Stomach smooth muscle (tissue), 2 donors: ENCODE data around the gene ZNF573.
A peak's percentile ranks its signal among the peaks of the same experiment; 100 is the strongest.

Source experiments
- H3K27ac ChIP-seq: one replicate; pipeline ENCODE4 v1.7.0; 2013; ENCODE audit warnings: mild to moderate bottlenecking, low read length, inconsistent platforms
- H3K27me3 ChIP-seq, 2 donors: one replicate each; pipeline ENCODE4 v1.7.0; 2013; ENCODE audit warnings: low read length in 2 of 2; ENCODE audit not compliant: insufficient read depth in 2 of 2, control insufficient read depth in 1 of 2
- H3K36me3 ChIP-seq, 2 donors: one replicate each; pipeline ENCODE4 v1.7.0; 2013; ENCODE audit warnings: low read length in 2 of 2; ENCODE audit not compliant: control insufficient read depth in 2 of 2, insufficient read depth in 2 of 2
- H3K4me1 ChIP-seq: one replicate; pipeline ENCODE4 v1.7.0; 2013; ENCODE audit warnings: low read length; ENCODE audit not compliant: control insufficient read depth, insufficient read depth
- H3K4me3 ChIP-seq, 2 donors: one replicate each; pipeline ENCODE4 v1.7.0; 2013; ENCODE audit warnings: low read length in 2 of 2
- H3K9ac ChIP-seq, 2 donors: one replicate each; pipeline ENCODE4 v1.7.0; 2013; ENCODE audit warnings: low read length in 2 of 2, mild to moderate bottlenecking in 1 of 2
- H3K9me3 ChIP-seq, 2 donors: one replicate each; pipeline ENCODE4 v1.7.0; 2013; ENCODE audit warnings: low read length in 2 of 2; ENCODE audit not compliant: control insufficient read depth in 2 of 2
- donor health status: healthy.
- donor health status: Pancreatic carcinoma.

ZNF573 gene

DNA sequence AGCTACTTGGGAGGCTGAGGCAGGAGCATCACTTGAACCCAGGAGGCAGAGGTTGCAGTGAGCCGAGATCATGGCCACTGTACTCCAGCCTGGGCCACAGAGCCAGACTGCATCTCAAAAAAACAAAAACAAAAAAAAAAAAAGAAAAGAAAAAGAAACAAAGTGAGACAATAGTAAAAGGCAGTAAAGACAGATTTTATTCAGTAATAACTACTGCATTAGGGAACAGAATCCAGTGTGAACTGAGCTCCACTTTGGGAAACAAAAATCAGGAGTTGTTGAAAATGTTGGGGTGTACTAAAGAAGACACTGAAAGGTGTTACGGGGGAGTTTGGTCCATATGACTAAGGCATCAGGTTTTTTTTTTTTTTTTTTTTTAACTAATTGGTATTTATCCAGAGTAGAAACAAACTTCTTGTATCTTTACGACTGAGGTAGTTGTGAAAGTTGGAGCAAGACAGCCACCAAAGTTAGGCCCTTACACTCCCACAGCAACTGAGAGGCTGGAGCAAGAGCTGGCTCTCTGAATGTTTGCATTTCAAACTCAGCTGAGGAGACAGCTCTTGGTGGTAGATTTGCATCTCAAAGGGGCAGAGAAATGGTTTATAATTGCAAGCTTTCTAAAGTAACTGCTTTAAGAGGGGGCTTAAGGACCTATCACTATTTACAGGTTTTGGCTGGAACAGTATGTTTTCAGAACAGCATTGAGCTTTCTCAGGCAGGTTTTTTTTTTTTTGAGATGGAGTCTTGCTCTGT, 84.1 kb downstream of the ZNF573 start:
- Histone ChIP-seq H3K4me1 (peaks cover 3% of the 10 kb centered on the region), H3K27ac (no peak overlapping the region), H3K9ac (no peak overlapping the region), H3K27me3 (no peaks in the 10 kb centered on the region), H3K36me3 (peaks cover 17 to 25% of the 10 kb centered on the region in 2 donors), H3K4me3 (no peak overlapping the region), H3K9me3 (no peaks in the 10 kb centered on the region)

DNA sequence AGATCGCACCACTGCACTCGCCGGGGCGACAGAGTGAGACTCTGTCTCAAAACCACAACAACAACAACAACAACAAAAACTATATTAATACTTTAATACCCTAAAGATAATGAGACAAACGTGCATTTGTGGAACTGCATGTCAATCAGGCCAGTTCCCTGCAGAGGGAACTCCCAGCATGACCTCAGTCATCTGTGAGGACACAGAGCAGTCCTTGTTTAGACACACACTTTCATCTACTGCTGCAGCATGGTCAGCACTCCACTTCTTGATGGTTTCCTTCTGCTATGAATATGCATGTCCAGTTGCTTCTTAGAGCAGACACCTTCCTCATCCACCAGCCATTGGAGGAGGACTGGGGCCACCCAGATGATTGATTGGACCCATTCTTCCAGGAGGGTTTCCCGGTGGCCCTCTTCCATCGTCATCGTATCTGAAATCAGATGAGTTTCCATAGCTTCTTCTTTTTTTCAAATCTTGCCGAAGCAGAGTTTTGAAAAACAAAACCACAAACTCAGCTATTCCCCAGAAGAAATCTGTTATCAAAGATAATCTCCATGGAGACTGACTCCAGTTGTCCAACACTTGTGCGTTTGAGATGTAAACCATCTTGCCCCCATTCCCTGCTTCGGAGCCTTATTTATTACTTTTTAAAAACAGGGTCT, 86.3 kb downstream of the ZNF573 start:
- Histone ChIP-seq H3K4me1 (peaks cover 3% of the 10 kb centered on the region), H3K4me3 (no peak overlapping the region), H3K27ac (no peak overlapping the region), H3K36me3 (peaks cover 3 to 9% of the 10 kb centered on the region in 2 donors), H3K9ac (no peak overlapping the region), H3K9me3 (no peaks in the 10 kb centered on the region), H3K27me3 (no peaks in the 10 kb centered on the region)

DNA sequence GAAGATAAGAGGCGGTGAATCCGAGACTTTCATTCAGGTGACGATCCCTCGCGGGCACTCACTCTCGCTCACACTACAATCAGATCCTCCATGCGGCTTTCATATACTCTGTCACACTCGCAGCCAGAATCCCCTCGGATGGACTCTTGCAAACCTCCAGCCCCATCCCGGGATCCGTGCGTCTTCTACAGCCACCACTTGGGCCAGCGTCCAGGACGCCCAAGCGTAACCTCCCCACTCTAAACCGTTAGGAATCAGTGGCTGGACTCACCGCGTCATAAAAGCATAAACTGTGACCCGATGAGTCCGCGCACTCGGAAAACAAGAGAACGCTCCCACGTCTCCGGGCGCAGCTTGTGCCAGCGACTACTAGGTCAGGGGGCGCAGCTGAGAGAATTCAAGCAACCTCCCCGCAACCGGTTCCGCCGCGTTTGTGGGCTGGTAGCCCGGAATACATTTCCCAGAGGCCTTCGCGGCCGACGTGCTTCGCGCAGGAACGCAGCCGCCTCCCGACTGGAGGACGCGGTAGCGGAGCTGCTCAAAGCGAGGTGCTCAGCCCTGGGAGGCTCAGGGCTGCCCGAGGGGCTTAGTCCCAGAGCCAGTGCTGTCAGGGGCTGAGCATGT, 87.4 kb downstream of the ZNF573 start:
- Histone ChIP-seq H3K36me3 (peaks cover 3 to 6% of the 10 kb centered on the region in 2 donors), H3K4me1 (peaks cover 3% of the 10 kb centered on the region), H3K27me3 (no peaks in the 10 kb centered on the region), H3K27ac (peak overlapping the region; percentile 67), H3K9me3 (no peaks in the 10 kb centered on the region), H3K4me3 (peak overlapping the region; percentile 81 to 90), H3K9ac (peak overlapping the region; percentile 62 to 89)
